CD4-positive, alpha-beta T cell treated with Interleukin-1 beta for 1 hour (primary cell): ENCODE results near the gene GJC1.
"Not testable (repeated sequence)": the region's sequence is repeated elsewhere in the genome, so short reads cannot be mapped to it uniquely, and the experiment has no call there.

Experiments
- DNase-seq, 2 donors: peaks; one replicate each; pipeline ENCODE4 v3.0.0-alpha.2; 2020 to 2022

The GJC1 gene

DNA sequence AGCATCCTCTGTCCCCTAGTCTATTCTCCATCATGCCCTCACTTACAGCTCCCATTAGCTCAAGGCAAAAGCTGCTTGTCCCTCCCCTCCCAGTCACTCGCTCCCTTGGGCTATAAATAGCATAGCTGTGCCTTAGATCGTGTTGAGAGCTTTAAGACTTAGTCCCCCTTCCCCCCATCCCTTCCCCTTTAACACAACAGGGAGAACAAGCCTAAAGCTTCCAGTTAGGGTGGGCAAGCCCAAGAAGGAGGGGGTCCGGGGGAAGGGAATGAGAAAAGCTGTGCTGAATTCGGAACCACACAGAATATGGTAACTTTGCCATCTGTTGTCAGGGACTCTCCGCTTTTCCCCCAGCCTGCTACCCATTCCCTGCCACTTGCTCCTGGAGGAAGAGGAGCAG, 12.7 kb upstream of the GJC1 start:
- DNase-seq: no peak

DNA sequence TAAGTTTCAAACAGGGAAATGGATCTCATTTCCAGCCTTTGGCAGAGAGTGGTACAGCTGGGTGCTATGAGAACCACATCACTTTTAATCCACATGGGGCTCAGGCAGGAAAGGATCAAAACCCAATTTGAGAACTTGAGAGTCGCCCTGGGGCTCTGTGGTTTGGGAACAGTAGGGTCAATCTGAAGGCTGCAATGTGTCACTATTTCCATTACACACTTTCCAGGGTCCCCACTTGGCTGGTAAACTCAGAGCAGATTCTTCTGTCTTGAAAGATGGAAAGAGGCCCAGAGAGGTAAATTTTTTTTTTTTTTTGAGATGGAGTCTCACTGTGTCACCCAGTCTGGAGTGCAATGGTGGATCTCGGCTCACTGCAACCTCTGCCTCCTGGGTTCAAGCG, 10.8 kb upstream of the GJC1 start:
- DNase-seq: no peak

DNA sequence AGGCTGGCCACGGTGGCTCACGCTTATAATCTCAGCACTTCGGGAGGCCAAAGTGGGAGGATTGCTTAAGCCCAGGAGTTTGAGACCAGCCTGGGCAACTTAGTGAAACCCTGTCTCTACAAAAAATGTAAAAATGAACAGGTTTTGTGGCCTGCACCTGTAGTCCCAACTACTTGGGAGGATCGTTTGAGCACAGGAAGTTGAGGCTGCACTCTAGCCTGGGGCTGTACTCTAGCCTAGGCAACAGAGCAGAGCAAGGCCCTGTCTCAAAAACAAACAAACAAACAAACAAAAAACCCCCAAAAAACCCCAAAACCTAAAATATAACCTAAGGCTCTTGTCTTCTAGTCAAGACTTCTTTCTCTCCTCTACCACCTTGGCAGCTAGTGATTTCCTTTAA, 10.2 kb upstream of the GJC1 start:
- no peak for DNase-seq

DNA sequence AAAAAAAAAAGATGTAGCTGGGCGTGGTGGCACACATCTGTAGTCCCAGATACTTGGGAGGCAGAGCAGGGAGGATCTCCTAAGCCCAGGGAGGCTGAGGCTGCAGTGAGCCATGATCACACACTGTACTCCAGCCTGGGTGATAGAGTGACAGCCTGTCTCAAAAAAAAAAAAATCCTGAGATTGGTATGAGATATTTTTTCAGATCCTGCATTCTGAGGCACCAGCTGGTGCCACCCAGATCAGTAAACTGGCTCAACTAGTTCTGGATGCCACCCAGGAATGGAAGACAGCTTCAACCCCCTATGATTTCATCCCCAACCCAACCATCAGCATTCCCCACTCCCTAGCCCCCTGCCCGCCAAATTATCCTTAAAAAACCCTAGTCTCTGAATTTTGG, 7.1 kb upstream of the GJC1 start:
- DNase-seq: no peak

DNA sequence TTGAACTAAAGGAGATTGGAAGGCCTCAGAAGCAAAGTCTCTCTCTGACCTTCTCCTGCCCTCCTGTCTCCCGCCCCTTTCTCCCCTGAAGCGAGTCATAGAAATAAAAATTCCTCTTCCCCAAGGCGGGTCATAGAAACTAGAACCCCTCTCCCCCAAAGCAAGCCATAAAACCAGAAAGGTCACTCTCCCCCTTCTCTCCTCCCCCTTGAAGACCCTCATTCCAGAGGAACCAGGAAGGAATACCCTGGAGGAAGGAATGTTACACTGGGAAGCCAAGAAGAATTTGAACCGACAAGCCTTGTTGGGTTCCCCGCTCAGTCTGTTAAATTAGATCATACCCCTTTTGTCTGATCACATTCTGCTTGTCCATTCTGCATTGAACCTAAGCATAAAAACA, 2.7 kb upstream of the GJC1 start:
- DNase-seq: no peak

DNA sequence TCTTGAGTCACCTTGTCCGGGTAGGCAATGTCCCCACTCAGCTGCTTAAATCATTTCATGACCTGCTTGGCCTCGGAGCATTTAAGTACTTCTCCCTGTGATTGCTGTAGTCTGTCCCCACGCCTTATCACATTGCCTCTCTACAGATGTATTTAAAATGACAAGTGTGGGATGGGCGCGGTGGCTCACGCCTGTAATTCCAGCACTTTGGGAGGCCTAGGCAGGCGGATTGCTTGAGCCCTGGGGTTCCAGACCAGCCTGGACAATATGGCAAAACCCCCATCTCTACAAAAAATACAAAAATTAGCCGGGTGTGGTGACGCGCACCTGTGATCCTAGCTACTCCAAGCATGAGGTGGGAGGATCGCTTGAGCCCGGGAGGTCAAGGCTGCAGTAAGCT, 1.3 kb upstream of the GJC1 start:
- no peak for DNase-seq

DNA sequence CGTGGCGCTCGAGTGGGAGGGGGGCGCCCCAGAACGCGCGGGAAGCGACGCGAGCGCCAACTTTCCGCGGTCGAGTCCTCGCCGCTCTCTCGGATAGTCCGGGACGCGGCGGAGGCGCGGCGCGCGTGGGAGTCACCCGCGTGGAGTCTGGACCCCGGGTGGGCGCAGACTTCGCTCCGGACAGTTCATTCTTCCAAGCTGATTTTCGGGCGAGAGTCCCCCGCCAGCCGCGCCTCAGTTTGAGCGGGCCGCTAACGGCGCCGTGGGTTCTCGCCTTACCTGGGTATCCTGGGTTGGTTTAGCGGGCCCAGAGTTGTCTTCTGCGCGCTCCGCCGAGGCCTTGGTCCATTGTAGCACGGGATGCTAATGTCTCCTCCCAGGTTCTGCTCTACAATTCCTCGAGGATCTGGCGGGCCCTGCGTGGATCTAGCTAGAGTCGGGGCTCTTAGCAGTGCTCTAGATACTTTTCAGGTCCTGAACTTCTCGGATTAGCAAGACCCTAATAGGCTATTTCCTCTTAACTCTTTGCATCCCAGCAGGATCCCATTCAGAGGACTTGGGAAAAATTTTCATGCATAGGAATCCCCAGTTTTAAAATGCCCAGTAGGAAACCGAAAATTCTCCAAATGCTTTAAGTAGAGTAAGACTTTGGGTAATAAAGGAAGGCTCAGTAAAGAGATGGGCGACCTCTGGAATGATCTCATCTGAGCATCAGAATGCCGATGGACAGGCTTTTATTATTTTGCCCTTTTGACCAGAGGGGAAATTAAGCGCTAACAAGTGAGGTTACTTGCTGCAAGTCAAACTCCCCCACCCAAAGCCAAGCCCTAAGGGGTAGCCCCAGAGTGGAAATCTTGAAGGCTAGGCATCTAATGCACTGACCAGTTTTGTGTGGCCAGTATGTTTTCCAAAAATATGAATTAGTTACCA, 537 bp upstream of the GJC1 start:
- peak in 1 of 2 donors; percentile 1 for DNase-seq

DNA sequence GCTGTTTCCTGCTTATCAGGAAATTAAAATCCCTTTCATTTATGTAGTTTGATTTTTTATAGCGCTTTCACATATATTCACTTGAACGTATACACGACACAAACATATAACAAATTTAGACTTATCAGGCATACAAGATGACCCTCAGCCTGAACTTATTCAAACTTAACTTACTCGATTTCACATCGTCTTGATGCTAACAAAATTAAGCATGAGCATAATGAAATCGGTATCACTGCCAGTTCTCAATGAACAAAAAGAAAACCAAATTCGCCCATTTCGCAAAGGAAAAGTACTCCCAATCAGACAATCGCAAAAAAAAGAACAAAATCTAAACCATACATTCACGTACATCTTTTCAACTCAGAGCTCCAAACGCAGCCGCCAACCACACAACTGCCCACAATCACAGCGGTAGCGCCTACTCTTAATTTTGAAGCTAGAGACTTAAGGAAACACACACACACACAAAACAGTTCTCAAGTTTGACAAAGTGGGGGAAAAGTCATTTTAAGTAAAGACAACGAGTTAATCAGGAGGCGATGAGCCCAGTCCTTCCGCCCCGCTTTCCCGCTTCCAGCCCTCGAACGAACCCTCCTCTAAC, 1.1 kb downstream of the GJC1 start:
- peak in 1 of 2 donors; percentile 16 for DNase-seq

DNA sequence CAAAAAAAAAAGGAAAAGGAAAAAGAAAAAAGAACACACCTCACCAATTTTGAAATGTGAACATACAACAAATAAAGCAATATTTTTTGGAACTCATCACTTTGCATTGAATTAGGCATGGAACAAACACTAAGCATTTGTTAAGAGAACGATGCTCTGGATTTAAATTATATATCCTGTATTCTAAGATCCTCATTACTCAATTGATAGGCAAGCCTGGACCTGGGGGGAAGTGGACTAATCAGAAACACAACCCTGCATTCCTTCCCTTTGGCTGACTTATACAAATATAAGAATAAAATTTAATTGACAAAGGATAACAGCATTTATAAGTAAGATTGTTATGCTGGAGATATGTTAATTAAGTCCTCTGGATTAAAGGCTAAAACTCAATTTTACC, 2.2 kb downstream of the GJC1 start:
- no peak for DNase-seq

DNA sequence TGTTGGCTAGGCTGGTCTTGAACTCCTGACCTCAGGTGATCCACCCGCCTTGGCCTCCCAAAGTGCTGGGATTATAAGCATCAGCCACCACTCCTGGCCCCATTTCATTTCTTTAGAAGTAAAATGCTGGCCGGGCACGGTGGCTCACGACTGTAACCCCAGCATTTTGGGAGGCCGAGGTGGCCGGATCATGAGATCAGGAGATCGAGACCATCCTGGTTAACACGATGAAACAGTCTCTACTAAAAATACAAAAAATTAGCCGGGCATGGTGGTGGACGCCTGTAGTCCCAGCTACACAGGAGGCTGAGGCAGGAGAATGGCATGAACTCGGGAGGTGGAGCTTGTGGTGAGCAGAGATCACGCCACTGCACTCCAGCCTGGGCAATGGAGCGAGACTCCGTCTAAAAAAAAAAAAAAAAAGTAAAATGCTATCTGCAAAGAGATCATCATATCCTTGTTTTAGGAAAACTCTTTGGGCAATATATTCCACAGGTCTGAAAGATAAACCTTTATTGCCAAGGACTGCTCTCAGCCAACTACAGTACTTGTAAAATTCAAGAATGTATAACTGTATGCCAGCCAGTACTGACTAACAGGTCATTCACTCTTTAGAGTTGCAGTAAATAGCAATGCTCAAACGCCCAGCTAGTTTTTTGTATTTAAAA, 3.8 kb downstream of the GJC1 start:
- DNase-seq: no peak

DNA sequence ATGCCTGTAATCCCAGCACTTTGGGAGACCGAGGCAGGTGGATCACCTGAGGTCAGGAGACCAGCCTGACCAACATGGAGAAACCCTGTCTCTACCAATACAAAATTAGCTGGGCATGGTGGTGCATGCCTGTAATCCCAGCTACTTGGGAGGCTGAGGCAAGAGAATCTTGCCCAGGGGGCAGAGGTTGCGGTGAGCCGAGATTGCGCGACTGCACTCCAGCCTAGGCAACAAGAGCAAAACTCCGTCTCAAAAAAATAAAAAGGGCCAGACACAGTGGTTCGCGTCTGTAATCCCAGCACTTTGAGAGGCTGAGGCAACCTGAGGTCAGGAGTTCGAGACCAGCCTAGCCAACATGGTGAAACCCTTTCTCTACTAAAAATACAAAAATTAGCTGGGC, 4.9 kb downstream of the GJC1 start:
- DNase-seq: not testable (repeated sequence)

DNA sequence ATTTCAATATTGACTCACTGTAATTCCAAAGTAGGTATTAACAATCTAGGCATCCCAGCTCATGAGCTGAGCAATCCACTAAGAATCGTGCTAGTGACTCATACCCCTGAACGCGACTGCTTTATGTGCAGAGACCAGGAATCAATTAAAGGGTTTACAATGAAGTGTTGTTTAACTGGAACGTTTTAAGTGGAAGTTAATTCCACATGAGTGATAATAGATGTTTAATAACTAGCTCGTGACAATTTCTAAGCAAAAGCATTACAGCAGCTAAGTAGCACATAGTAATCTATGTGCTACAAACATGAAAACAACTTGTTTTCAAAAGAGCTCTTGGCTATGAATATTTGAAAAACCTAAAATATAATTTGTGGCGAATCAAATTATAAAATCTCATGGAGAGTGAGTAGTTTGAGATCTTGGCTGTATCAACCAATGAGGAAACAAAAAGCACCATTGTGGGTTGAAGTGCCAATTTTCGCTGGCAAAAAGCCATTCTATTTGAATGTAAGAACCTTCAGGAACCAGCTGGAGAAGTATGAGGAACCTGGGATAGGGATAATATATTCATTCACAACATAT, 9.4 kb downstream of the GJC1 start:
- DNase-seq: no peak

DNA sequence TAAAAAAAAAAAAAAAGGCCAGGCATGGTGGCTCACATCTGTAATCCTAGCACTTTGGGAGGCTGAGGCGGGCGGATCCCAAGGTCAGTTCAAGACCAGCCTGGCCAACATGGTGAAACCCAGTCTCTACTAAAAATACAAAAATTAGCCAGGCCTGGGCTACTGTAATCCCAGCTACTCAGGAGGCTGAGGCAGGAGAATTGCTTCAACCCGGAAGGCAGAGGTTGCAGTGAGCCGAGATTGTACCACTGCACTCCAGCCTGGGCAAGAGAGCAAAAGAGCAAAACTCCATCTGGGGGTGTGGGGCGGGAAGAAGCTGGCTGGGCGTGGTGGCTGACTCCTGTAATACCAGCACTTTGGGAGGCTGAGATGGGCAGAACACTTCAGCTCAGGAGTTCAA, 11.6 kb downstream of the GJC1 start:
- not testable (repeated sequence) for DNase-seq

DNA sequence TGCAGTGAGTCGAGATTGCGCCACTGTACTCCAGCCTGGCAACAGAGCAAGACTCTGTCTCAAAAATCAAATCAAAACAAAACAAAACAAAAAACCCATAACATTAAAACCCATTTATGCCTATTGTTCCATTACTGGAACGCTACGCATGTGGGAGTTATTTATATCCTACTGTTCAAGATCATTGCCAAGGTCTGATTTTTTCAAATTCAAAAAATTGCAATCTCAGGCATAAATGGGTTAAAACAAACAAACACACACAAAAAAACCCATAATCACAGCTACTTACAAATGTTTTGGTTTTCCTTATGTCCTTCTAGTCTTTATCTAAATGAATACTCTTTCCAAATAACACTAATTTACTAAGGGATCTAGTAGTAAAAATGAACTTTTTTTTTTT, 17.8 kb downstream of the GJC1 start:
- DNase-seq: no peak

DNA sequence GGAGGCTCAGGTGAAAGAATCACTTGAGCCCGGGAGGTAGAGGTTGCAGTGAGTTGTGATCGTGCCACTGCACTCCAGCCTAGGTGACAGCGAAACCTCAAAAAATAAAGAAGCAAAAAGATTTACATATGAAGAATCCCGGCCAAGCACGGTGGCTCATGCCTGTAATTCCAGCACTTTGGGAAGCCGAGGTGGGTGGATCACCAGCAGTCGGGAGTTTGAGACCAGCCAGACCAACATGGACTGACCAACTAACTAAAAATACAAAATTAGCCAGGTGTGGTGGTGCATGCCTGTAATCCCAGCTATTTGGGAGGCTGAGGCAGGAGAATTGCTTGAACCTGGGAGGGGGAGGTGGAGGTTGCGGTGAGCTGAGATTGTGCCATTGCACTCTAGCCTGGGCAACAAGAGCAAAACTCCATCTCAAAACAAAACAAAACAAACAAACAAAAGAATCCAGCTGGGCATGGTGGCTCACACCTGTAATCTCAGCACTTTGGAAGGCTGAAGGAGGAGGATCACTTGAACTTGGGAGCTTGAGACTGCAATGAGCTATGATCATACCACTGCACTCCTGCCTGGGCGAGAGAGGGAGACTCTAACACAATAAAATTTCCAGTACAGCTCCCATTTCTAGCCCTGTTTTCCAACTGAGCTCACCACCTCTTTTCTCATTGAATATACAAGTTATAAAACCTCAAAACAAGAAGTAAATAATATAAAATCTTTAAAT, 21.3 kb downstream of the GJC1 start:
- not testable (repeated sequence) for DNase-seq

DNA sequence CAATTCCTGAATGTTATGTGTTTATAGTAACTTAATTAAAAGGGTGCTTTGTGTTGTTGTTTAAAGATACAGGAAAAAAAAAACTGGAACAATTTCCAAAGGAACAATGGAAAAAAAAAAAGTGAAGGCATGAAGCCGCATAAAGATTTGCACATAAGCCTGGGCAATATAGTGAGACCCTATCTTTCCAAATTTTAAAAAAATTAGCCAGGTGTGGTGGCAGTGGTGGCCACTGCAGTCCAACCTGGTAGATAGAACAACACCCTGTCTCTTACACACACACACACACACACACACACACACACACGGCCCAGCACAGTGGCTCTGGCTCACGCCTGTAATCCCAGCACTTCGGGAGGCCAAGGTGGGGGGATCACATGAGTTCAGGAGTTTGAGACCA, 21.9 kb downstream of the GJC1 start:
- no peak for DNase-seq

DNA sequence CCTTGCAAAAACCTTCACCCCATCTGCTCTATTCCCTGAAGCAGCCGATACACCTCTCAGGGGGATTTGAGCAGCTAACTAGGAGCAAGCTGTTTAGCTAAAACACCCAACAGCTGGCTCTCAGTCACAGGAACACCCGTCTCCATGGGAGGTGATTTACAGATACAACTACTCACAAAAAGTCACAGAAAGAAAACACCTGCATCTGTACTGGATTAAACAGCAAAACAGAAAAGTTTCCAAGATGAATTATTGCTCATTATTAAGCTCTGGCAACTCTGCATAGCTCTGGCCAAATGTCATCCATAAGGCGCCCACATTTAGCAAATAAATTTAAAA, 22.3 kb downstream of the GJC1 start:
- no peak for DNase-seq

DNA sequence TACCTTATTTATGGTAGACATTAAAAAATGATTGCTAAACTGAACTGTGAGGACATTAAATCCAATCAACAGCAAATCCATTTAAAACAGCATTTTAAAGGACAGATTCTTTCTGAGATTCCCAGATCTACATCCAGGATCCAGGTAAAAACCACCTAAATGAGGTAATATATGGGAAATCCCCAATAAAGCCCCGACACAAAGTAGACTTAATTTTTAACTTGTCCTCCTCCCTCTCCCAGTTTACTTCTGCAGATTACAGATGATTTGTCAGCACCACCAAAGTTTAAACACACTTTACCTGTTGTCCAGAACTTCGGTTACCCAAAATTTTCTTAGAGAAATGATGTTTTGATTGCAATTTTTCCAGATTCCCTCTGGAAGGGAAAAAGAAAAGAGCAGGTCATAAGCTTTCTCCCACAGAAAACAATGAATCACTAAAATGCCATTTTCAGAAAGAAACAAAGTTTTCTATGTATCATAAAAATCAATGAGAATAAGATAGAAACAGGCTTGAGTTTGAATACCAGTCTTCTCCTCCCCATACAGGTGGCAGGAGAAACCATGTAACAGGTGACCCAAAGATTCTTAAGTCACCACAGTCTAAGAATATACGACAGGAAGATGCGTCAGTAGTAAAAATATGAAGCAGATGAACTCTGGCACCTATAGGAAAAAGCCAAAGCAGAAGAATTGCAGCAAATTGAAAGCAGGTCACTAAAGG, 22.8 kb downstream of the GJC1 start:
- DNase-seq: no peak

DNA sequence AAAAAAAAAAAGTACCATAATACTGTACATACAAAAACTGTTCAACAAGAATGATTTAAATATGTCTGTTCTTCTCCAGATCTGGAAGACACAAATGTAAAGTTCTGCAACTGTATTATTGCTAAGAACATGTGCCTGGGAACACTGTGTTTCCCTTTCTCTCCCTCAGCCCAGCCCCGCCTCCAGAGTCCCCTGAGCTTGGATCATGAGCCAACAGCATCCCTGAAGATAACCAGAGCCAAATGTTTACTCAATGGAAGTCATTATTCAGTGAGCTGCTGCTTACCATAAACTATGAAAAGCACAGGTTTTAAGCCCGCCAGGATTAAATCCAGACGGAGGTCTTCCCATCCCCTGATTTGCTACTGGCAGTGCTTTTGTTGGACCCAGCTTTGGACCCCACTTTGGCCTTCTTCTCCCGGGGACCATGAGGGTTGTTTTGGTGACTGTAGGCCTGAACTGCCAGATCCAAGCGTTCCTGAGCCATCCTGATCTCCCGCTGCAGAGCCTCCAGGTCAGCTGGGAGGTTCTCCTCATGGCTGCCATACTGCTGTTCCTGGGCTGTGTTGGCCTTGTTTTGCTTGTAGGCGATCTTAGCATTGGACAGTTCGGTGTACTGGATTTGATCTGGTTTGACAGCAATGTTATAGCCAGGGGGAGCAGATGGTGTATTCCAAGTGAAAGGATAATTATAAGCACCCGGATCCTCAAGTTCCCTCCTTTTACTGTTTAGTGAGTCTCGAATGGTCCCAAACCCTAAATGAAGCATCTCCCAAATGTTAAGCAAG, 25.6 kb downstream of the GJC1 start:
- no peak for DNase-seq

DNA sequence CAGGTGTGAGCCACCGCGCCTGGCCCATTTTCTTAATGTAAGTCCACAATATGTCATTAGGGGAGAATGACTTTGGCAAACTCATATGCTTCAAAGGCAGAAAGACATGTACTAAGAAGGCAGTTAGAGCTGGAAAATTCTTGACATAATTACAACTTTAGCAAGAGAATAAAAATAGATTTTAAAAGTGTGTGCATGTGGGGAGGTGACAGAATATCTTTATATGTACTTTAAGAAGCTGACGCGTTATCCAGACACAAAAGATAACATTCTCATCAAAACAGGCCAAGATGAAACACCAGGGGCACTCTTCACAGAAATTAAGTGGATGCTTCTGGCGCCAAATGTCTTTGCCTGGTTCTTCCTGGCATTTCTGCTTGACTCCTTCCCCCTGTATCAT, 28.2 kb downstream of the GJC1 start:
- no peak for DNase-seq

DNA sequence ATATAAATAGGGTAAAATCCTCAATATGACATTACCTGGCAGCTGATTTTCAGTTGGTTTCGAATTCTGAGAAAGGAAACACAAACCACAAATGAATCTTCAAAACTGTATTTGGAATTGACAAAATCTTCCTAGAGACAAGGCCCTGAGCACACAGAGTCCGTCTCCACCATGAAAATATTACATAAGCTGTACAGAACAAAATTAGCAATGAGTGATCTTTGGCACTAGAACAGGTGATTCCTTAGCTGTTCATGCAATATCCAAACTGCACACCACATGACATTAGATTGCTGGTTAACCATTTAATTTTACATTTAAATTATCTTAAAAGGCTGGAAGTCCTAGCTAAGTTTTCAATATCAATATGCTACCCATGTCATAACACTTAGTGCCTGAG, 31.7 kb downstream of the GJC1 start:
- DNase-seq: no peak

DNA sequence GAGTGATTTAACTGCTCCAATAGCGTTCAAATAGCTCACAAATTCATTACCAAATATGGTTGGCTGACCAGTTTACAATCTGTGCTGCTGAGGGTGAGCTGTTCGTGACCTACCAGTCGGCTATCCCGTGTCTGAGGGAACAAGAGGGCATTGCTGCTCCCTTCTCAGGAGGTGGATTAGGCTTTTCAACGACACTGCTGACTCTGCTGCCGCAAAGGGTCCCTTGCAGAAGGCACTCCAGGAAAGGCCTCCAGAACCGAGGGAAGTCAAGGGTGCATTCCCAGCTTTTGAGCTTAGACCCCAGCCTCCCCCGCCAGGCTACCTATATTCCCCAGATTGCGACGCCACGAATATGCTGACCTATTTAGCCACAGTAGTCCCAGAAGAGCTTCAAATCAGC, 32.3 kb downstream of the GJC1 start:
- DNase-seq: no peak
